ENCODE results near the gene TBX4.

DNA sequence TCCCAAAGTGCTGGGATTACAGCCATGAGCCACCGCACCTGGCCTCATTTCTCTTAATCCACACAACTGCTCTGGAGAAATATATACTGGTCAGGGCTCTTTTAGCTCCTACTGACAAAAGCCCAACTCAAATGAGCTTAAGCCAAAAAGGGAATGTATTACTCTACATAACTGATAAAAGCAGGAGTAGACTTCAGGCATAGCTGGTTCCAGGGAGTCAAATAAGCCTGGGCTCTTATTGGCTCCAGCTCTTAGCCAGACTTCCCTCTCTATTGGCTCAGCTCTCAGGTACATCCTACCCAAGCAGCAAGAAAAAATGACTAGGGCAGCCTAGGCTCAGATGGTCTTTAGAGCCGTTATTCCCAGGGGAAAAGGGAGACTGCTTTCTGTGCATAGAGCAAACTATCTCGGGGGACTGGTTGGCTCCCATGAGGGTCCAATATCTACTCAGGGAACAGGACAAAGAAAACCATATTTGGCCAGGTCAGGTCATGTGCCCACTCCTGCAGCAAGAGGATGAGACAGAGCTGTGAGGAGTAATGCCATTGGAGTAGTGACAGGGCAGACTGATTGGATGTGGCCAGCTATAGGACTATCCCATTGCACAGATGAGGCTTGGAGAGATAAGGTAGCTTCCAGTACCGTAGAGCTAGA is 31.4 kb upstream of the TBX4 start:
- TF ChIP-seq, protein P1, sequence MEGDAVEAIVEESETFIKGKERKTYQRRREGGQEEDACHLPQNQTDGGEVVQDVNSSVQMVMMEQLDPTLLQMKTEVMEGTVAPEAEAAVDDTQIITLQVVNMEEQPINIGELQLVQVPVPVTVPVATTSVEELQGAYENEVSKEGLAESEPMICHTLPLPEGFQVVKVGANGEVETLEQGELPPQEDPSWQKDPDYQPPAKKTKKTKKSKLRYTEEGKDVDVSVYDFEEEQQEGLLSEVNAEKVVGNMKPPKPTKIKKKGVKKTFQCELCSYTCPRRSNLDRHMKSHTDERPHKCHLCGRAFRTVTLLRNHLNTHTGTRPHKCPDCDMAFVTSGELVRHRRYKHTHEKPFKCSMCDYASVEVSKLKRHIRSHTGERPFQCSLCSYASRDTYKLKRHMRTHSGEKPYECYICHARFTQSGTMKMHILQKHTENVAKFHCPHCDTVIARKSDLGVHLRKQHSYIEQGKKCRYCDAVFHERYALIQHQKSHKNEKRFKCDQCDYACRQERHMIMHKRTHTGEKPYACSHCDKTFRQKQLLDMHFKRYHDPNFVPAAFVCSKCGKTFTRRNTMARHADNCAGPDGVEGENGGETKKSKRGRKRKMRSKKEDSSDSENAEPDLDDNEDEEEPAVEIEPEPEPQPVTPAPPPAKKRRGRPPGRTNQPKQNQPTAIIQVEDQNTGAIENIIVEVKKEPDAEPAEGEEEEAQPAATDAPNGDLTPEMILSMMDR (optimal IDR thresholded peaks at IDR 0.05 in 1 of 3, IDR thresholded peaks at IDR 0.05 in 1 of 3, conservative IDR thresholded peaks at IDR 0.05 in 1 of 3; ENCODE audit: extremely low read depth in 1 of 3, insufficient read depth in 2 of 3, low read length in 3 of 3): no peak
- no peak for TF ChIP-seq EZH2 (IDR thresholded peaks at IDR 0.05; ENCODE audit: low read length)
